ENCODE measurements around the gene DIPK1B. TPM values are rescaled to one million over a fixed set of nuclear protein-coding genes. Genes with fewer than 3 reads are reported as not detected.

DIPK1B gene
- total RNA-seq, 1 experiment from 2014 or later = 4.0 TPM

DNA sequence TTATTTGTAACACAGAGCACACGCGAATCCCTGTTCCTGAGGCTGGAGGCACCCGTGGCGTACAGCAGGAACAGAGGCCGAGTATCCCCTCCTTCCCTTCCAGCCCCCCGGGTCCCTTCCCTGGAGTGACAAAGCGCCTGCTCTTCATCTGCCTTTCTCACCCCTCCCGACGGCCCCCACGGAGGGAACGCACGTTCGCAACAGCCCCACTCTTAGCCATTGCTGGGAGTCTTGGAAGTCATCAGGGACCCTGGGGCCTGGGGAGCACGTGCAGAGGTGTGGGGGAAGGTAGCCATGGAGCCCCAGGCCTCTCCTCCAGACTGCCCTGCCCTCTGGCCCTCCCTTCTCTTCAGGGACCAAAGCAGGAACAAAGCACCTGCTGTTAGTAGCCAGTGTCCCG, 27.6 kb upstream of the DIPK1B start:
- DNase-seq = no peak
- CTCF ChIA-PET = no interaction called here
- H3K9me3 Mint-ChIP-seq (ENCODE audit: low read depth, unreplicated experiment) = no peaks in the 10 kb centered on the region
- H3K4me1 Mint-ChIP-seq (ENCODE audit: low read depth, unreplicated experiment) = no peaks in the 10 kb centered on the region
- no peak overlapping the region for H3K27ac Mint-ChIP-seq (ENCODE audit: unreplicated experiment)
- H3K4me3 Mint-ChIP-seq (ENCODE audit: low read depth, unreplicated experiment) = no peak overlapping the region
- TF ChIP-seq, protein P1, sequence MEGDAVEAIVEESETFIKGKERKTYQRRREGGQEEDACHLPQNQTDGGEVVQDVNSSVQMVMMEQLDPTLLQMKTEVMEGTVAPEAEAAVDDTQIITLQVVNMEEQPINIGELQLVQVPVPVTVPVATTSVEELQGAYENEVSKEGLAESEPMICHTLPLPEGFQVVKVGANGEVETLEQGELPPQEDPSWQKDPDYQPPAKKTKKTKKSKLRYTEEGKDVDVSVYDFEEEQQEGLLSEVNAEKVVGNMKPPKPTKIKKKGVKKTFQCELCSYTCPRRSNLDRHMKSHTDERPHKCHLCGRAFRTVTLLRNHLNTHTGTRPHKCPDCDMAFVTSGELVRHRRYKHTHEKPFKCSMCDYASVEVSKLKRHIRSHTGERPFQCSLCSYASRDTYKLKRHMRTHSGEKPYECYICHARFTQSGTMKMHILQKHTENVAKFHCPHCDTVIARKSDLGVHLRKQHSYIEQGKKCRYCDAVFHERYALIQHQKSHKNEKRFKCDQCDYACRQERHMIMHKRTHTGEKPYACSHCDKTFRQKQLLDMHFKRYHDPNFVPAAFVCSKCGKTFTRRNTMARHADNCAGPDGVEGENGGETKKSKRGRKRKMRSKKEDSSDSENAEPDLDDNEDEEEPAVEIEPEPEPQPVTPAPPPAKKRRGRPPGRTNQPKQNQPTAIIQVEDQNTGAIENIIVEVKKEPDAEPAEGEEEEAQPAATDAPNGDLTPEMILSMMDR (IDR thresholded peaks at IDR 0.05; ENCODE audit: unreplicated experiment) = no peak
- no TSS peak for BruUV-seq (replicated peaks)
- intact Hi-C loops (cut with micrococcal nuclease; ENCODE audit: unreplicated experiment) = no loop called here
- H3K36me3 Mint-ChIP-seq (ENCODE audit: insufficient read depth, unreplicated experiment) = peaks cover 19% of the 10 kb centered on the region
- H3K27me3 Mint-ChIP-seq (ENCODE audit: unreplicated experiment) = no peaks in the 10 kb centered on the region

DNA sequence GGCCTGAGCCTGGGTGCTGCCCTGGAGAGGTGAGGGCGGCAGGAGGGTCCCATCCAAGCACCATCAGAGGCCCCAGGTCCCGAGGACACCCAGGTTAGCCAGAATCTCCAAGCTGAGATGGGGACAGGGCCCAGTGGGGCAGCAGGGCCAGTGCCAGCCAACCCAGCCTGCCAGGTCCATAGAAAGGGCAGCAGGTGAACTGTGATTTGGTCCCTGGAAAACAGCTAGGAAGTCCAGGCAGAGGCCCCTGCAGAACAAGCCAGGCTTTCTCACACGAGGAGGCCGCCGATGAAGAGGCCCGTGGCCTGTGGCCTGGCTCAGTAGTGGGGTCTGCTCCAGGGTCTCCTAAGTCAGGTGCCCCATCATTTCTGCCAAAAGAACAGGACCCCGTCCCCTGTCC, 27.2 kb upstream of the DIPK1B start:
- Mint-ChIP-seq H3K4me3 (ENCODE audit: low read depth, unreplicated experiment) (peak overlapping the region; percentile 70), H3K27me3 (ENCODE audit: unreplicated experiment) (no peaks in the 10 kb centered on the region), H3K27ac (ENCODE audit: unreplicated experiment) (no peak overlapping the region), H3K9me3 (ENCODE audit: low read depth, unreplicated experiment) (no peaks in the 10 kb centered on the region), H3K4me1 (ENCODE audit: low read depth, unreplicated experiment) (peaks cover 3% of the 10 kb centered on the region), H3K36me3 (ENCODE audit: insufficient read depth, unreplicated experiment) (peaks cover 19% of the 10 kb centered on the region)
- TF ChIP-seq, protein P1 (IDR thresholded peaks at IDR 0.05; ENCODE audit: unreplicated experiment) = no peak
- CTCF ChIA-PET = no interaction called here
- no TSS peak for BruUV-seq (replicated peaks)
- DNase-seq = no peak
- intact Hi-C loops (cut with micrococcal nuclease; ENCODE audit: unreplicated experiment) = no loop called here

DNA sequence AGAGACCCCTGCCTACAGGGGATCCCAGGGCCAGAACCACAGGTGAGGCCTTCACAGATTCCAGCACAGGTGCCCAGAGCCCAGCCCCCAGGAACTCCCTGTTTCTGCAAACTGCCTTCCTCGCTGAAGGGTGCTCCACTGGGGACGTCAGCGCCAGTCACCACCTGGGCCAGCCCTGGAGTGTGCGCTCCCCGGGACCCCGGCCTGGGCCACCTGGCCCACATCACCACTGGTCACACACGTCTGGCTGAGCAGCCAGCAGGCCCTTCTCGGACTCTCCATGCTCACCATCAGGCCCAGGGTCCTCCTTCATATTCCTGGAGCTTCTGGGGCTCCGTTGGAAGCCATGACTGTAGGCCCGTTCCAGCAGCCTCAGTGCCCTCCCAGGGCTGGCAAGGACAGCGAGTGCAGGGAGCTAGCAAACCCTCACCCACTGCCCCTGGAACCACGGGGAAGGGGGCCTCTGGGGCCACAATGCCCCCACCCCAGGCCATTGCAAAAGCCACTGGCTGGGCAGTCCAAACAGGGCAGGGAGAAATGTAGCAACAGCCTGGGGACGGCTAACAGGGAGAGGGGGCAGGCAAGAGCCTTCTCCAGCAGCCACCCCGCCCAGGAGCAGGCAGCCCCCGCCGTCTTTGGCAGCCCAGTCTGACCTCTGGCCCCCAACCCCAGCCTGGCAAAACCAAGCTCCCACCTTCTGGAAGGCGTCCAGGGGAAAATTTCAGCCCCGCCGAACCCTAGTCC, 26.4 kb upstream of the DIPK1B start:
- no peaks in the 10 kb centered on the region for H3K9me3 Mint-ChIP-seq (ENCODE audit: low read depth, unreplicated experiment)
- CTCF ChIA-PET = no interaction called here
- H3K36me3 Mint-ChIP-seq (ENCODE audit: insufficient read depth, unreplicated experiment) = peaks cover 20% of the 10 kb centered on the region
- peak overlapping the region; percentile 70 for H3K4me3 Mint-ChIP-seq (ENCODE audit: low read depth, unreplicated experiment)
- H3K4me1 Mint-ChIP-seq (ENCODE audit: low read depth, unreplicated experiment) = peaks cover 7% of the 10 kb centered on the region
- TF ChIP-seq, protein P1 (IDR thresholded peaks at IDR 0.05; ENCODE audit: unreplicated experiment) = no peak
- intact Hi-C loops (cut with micrococcal nuclease; ENCODE audit: unreplicated experiment) = no loop called here
- H3K27me3 Mint-ChIP-seq (ENCODE audit: unreplicated experiment) = no peaks in the 10 kb centered on the region
- DNase-seq = no peak
- BruUV-seq (replicated peaks) = TSS peak; percentile 41
- no peak overlapping the region for H3K27ac Mint-ChIP-seq (ENCODE audit: unreplicated experiment)

DNA sequence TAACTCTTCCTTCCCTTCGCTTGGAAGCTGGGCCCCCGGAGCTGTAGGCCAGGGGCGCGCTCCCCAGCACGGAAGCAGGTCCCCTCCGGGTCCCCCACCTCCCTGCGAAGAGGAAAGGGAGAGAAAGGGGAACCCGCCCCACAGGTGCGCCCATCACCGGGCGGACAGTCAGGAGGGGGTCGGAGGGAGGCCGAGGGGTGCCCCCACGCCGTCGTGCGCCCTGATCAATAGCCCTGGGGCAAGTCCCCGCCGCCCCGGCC, 25.9 kb upstream of the DIPK1B start:
- H3K4me3 Mint-ChIP-seq (ENCODE audit: low read depth, unreplicated experiment) = peak overlapping the region; percentile 70
- H3K27ac Mint-ChIP-seq (ENCODE audit: unreplicated experiment) = no peak overlapping the region
- peaks cover 7% of the 10 kb centered on the region for H3K4me1 Mint-ChIP-seq (ENCODE audit: low read depth, unreplicated experiment)
- intact Hi-C loops (cut with micrococcal nuclease; ENCODE audit: unreplicated experiment) = no loop called here
- peaks cover 24% of the 10 kb centered on the region for H3K36me3 Mint-ChIP-seq (ENCODE audit: insufficient read depth, unreplicated experiment)
- no TSS peak for BruUV-seq (replicated peaks)
- H3K9me3 Mint-ChIP-seq (ENCODE audit: low read depth, unreplicated experiment) = no peaks in the 10 kb centered on the region
- TF ChIP-seq, protein P1 (IDR thresholded peaks at IDR 0.05; ENCODE audit: unreplicated experiment) = no peak
- no peak for DNase-seq
- H3K27me3 Mint-ChIP-seq (ENCODE audit: unreplicated experiment) = no peaks in the 10 kb centered on the region
- CTCF ChIA-PET = no interaction called here
